GM12878 (cell line): ENCODE results near the gene SPEM2.

Experiments
- ASH2L ChIP-seq: fragments of 300-600, 200-600 bp; sonication (generic); IDR thresholded peaks from 2 replicates; pipeline ENCODE4 v1.6.1; 2017; ENCODE audit warnings: low read depth, mild to moderate bottlenecking, borderline replicate concordance
- CBX3 ChIP-seq: fragments of 200-600 bp; sonication (generic); IDR thresholded peaks from 2 replicates; pipeline ENCODE4 v1.6.1; 2016; ENCODE audit warnings: low read depth, borderline replicate concordance
- EZH2 ChIP-seq: IDR thresholded peaks from 2 replicates; pipeline ENCODE4 v1.6.1; 2012; ENCODE audit warnings: low read depth, mild to moderate bottlenecking, control low read depth, inconsistent platforms, low read length, borderline replicate concordance; ENCODE audit not compliant: control insufficient read depth
- FOS ChIP-seq: IDR thresholded peaks from 3 replicates; pipeline ENCODE4 v1.6.1; 2011; ENCODE audit warnings: borderline replicate concordance; ENCODE audit not compliant: insufficient read length; ENCODE audit errors: extremely low read depth
- MYB ChIP-seq: fragments of 150-350 bp; IDR thresholded peaks from 2 replicates; pipeline ENCODE4 v1.6.1; 2014; ENCODE audit warnings: mild to moderate bottlenecking, low read depth, low read length, borderline replicate concordance
- NR2C1 ChIP-seq: fragments of 450-650 bp; IDR thresholded peaks from 2 replicates; pipeline ENCODE4 v1.6.1; 2017; ENCODE audit warnings: antibody characterized with exemption, mild to moderate bottlenecking, moderate library complexity
- RELA ChIP-seq: fragments of 450-650 bp; IDR thresholded peaks from 2 replicates; pipeline ENCODE4 v1.8.0; 2014; ENCODE audit warnings: borderline replicate concordance; ENCODE audit not compliant: partially characterized antibody
- TARDBP ChIP-seq: IDR thresholded peaks from 2 replicates; pipeline ENCODE4 v1.6.1; 2016; ENCODE audit warnings: borderline replicate concordance
- TCF12 ChIP-seq: IDR thresholded peaks from 2 replicates; pipeline ENCODE4 v1.6.1; 2011; ENCODE audit warnings: low read depth, mild to moderate bottlenecking, low read length
- TF ChIP-seq, protein P1 (sequence below), 3 experiments: IDR thresholded peaks in 2 of 3; conservative IDR thresholded peaks in 1 of 3; 2 replicates each; pipeline ENCODE4 v1.5.1; 2011; ENCODE audit warnings: low read depth in 3 of 3, low read length in 3 of 3, mild to moderate bottlenecking in 3 of 3, control low read depth in 2 of 3, moderate library complexity in 2 of 3, inconsistent platforms in 1 of 3, mixed read lengths in 1 of 3; ENCODE audit not compliant: control insufficient read depth in 2 of 3, insufficient read depth in 1 of 3; ENCODE audit errors: extremely low read depth in 1 of 3

DNA sequence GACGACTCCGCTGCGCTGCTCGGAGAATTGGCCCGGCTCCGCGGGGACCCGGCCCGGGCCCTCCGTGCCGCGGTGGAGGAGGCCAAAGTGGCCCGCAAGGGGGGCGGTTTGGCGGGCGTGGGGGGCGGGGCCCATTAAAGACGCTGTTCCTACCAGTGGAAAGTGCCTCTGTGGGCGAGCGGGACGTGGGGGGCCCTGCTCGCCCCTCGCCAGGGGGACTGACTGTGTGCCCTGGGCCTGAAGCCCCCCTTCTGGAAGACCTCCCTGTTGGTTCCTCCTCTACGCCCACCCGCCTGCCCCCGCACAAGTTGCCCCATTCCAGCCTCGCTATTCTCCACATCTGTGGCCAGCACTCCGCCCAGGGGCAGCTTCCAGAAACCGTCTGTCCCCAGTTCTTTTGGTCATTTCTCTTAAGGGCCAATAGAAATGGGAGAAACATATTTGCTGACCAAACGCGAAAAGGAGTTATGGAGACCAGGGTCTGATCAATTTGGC is 12.0 kb downstream of the SPEM2 start:
- no peak for TF ChIP-seq EZH2
- no peak for TF ChIP-seq TCF12
- TF ChIP-seq ASH2L: no peak
- TF ChIP-seq RELA: no peak
- TF ChIP-seq, protein P1, sequence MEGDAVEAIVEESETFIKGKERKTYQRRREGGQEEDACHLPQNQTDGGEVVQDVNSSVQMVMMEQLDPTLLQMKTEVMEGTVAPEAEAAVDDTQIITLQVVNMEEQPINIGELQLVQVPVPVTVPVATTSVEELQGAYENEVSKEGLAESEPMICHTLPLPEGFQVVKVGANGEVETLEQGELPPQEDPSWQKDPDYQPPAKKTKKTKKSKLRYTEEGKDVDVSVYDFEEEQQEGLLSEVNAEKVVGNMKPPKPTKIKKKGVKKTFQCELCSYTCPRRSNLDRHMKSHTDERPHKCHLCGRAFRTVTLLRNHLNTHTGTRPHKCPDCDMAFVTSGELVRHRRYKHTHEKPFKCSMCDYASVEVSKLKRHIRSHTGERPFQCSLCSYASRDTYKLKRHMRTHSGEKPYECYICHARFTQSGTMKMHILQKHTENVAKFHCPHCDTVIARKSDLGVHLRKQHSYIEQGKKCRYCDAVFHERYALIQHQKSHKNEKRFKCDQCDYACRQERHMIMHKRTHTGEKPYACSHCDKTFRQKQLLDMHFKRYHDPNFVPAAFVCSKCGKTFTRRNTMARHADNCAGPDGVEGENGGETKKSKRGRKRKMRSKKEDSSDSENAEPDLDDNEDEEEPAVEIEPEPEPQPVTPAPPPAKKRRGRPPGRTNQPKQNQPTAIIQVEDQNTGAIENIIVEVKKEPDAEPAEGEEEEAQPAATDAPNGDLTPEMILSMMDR (IDR thresholded peaks at IDR 0.05 in 2 of 3, conservative IDR thresholded peaks at IDR 0.05 in 1 of 3; ENCODE audit: control insufficient read depth in 2 of 3, extremely low read depth in 1 of 3, insufficient read depth in 1 of 3, low read depth in 3 of 3, low read length in 3 of 3): no peak
- no peak for TF ChIP-seq NR2C1
- TF ChIP-seq MYB: no peak
- no peak for TF ChIP-seq FOS
- no peak for TF ChIP-seq TARDBP
- no peak for TF ChIP-seq CBX3
